Left ventricle myocardium superior (tissue), 1 donor: ENCODE measurements around the gene CREBBP. TPM values are rescaled to one million over a fixed set of nuclear protein-coding genes. Genes with fewer than 3 reads are reported as not detected.
A peak's percentile ranks its signal among the peaks of the same experiment; 100 is the strongest.

ENCODE experiments used
- ATAC-seq: fragments of 200-7000 bp; cut with Tn5 transposase; one replicate; pipeline ENCODE4 v1.9.1; 2020; ENCODE audit warnings: mild to moderate bottlenecking, moderate library complexity
- DNase-seq: peaks from one replicate; pipeline ENCODE4 v3.0.0-alpha.2; 2020
- intact Hi-C: fragments of 100-400 bp; cut with micrococcal nuclease; formaldehyde crosslinking; loops from one replicate; pipeline ENCODE4 v1.11.0; 2022
- total RNA-seq: library from RNA; stranded (reverse); fragmentation: NEBNext Ultra II Directional; extraction: Animal tissue kit (Norgen Biotek cat#: 25700); gene quantifications from one replicate; pipeline ENCODE4 v1.2.1, GENCODE V29; 2021
- donor health status: DM: no; HTN: yes; CAD: no; lungs with severe emphysema.

The CREBBP gene
- total RNA-seq, 1 donor from 2014 or later: 40.6 TPM

DNA sequence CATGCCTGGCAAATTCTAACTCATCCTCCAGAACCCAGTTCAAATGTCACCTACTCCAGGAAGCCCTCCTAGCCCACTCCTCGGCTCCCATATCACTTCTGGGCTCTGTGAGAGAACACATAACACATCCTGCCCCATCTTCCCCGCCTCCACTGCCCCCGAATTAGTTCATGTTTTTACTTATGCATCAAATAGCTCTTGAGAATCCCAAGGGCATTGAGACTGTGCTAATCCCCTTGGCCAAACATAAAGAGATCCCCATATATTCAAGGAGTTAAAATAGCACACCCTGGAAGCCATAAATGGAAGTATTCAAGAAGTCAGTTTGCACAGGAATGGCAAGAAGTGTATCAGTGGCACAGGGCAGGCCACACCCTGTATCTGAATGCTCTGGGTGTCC, 2.0 kb upstream of the CREBBP start:
- intact Hi-C loops: no loop called here
- ATAC-seq: no peak
- no peak for DNase-seq

DNA sequence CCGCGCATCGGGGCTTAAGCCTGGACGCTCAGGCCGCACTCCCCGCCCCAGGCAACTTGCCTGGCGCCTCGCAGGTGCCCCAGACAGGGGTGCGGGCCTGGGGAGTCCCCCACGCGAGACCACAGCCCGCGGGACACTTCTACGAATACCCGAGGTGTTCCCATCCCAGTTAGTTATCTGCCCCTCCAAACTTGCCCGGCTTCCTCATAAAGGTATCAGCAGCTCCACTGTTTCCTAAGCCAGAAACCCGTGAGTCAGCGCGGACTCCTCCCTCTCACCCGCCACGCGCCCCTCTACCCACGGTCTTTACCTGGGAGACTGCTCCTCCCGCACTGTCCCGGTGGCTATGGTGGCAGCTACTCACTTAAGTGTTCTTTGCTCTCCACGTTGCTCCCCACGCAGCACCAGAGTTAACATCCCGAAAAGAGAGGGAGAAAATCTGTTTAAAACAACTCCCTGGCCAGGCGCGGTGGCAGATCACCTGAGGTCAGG, 1.0 kb upstream of the CREBBP start:
- intact Hi-C loops: no loop called here
- no peak for ATAC-seq

DNA sequence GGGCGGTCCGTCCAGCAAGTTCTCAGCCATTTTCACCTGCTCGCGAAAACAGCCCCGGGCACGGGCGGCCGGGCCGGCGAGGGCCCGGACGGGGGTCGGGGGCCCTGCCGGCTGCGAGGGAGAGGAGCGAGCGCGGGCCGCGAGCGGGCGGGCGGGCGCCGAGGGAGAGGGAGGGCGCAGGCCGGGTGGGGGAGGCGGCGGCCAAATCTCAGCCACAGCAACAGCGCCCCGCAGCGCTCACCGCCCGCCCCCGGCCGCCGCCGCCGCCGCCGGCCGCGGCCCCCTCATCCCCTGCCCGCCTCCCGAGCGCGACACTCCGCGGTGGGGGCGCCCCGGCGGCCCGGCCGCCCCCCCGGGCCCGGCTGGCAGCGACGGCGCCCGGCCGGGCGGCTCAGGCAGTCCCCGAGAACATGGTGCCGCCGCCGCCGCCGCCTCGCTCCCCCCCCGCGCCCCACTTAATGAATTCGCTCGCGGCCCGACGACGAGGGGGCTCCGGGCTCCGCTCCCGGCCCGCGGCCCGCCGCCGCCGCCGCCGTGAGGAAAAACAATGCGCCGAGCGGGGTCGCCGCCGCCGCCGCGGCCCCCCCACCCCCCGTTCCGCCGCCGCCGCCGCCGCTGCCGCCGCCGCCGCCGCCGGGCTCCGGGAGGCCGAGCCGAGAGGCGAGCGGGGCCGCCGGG, 487 bp downstream of the CREBBP start:
- peak; percentile 79 for ATAC-seq
- intact Hi-C loops: loop anchor here (10.0 kb wide), 2 partner anchors 105 to 185 kb away; no protein-coding TSS in a partner anchor
- DNase-seq: peak; percentile 90

More for the DNA sequence above, 1.0 kb upstream of the CREBBP start:
- no peak for DNase-seq

DNA sequence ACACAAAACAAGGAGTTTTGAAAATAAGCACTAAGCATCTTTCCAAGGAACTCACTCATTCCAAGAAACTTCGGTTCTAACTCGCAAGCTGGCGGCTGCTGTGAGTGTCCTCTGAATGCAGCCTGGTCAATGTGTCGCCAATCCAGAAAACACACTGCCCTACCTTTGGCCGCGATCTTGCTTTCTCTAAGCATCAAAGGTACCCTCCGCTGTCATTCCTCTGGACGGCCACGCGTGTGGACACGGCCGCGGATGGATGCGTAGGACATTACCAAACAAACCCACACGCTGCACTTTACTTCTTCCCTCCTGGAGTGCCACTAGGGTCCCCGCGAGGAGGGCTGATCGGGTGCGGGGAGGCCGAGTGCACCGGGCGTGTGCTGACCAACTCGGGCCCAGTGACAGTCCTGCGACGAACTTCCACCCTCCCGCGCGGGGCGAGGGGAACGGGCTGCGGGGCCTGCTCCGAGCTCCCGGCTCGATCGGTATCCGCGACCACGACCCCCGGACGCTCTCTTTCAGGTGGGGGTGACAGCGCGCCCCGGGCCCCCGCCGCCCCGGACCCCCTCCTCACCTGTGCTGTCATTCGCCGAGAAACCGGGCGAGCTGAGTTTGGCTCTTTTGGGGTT, 1.1 kb downstream of the CREBBP start:
- ATAC-seq: peak; percentile 36
- DNase-seq: peak; percentile 57
- intact Hi-C loops: loop anchor here (10.0 kb wide), 2 partner anchors 105 to 185 kb away; no protein-coding TSS in a partner anchor

DNA sequence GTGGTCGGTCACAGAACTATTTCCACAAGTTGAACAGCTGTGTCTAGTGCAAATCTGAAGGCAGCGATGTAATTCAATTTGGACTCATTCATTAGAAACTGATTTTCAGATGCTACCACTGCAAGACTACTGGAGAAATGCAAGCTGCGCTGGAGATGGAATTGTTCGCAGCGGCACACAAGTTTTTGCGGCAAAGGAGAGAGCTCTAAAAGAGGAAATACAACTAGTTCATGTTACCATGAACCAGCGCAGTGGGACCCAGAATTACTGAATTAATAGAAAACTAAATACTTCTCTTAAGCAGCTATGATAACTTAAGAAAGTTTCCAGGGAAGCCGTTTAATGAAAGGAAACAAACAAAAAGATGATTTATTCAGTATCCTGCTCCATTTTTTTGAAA, 1.9 kb downstream of the CREBBP start:
- ATAC-seq (no peak), DNase-seq (no peak)
- intact Hi-C loops: loop anchor here (10.0 kb wide), 2 partner anchors 104 to 184 kb away; no protein-coding TSS in a partner anchor

DNA sequence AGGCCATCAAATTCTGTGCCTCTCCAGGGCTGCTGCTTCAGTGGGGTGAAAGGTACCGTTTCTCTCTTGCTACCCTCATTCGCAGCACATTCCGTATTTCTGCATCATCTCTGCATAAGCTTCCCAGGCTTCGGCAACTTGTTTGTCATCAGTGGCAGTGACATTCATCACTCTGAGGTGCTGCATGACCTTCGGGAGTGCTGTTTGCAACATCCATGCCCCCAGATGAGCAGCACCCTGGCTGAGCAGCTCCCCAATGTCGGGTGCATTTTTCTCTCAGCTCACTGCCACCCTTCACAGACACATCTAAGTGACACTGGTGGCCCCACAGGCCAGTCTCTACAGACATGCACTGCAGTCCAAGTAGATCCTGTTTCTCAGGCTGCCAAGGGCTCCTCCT, 3.8 kb downstream of the CREBBP start:
- DNase-seq (no peak), ATAC-seq (no peak)
- intact Hi-C loops: loop anchor here (10.0 kb wide), 2 partner anchors 102 to 182 kb away; no protein-coding TSS in a partner anchor

DNA sequence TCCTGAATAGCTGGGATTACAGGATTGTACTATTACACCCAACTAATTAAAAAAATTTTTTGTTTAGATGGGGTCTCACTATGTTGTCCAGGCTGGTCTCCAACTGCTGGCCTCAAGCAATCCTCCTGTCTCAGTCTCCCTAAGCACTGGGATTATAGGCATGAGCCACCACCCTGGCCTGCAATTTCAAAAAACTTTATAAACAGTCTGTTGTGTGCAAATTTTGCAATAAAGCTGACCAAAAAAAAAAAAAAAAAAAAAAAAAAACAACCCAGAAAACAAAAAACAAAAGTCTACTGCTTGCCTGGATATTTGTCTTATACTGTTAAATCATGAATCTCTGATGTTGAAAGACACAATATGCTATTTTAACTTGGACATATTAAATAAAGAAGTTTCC, 4.4 kb downstream of the CREBBP start:
- DNase-seq (no peak), ATAC-seq (no peak)
- intact Hi-C loops: loop anchor here (10.0 kb wide), 2 partner anchors 101 to 181 kb away; no protein-coding TSS in a partner anchor

DNA sequence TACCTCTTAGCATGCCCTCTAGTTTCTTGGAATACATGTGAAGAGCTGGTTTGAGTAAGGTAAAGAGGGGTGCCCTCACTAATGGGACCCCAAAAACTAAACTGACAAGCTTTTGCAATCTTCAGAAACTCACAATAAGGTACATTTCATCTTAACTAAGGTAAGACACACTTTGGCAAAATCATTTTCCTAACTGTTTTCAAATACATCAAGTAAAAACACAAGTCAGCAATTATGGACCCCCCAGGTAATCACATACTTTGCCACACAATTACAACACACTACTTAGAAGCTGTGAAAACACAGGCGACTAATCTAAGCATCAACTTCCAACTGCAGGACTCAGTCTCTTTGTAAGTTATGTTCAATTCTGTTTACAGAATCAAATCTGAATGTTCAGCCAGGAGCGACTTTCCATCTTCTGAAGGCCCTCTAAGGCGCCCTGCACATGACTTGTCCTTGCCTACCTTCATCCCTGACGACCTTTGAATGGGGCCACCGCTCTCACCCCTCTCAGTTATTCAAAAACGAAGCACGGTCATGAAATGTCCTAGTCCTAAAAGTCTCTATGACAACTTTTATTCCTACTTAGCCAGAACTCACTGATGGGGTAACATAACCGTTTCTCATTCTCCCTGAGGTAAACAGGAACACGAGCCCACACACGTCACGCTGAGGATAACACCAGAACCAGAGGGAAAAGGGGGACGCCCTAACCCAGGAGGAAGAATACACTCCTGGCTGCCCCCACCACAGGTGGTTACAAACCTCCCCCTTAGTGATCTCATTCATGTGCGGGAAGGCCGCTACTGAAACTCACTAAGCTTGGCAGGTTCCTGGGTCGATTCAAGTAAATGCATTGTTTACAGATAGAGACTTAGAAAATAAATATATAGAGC, 5.5 kb downstream of the CREBBP start:
- ATAC-seq (no peak), DNase-seq (no peak)
- intact Hi-C loops: loop anchor here (10.0 kb wide), 2 partner anchors 100 to 180 kb away; no protein-coding TSS in a partner anchor

DNA sequence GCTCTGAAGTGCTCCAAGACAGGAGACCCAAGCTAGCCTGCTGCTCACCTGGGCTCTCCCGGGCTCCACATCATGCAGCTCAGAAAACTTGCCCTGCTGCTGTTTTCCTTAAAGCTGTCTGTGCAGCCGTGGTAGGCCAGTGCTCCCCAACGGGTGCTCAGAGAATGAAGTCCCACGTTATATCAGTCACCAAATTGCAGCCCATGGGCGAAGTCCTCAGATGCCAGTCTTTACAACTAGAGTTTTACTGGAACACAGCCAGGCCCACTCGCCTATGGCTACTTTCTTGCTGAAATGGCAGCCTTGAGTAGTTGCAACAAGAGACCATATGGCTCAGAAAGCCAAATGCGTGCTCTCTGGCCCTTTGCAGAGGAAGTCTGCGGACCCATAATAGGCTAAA, 6.3 kb downstream of the CREBBP start:
- DNase-seq: no peak
- intact Hi-C loops: loop anchor here (10.0 kb wide), 2 partner anchors 99 to 179 kb away; no protein-coding TSS in a partner anchor
- ATAC-seq: no peak

DNA sequence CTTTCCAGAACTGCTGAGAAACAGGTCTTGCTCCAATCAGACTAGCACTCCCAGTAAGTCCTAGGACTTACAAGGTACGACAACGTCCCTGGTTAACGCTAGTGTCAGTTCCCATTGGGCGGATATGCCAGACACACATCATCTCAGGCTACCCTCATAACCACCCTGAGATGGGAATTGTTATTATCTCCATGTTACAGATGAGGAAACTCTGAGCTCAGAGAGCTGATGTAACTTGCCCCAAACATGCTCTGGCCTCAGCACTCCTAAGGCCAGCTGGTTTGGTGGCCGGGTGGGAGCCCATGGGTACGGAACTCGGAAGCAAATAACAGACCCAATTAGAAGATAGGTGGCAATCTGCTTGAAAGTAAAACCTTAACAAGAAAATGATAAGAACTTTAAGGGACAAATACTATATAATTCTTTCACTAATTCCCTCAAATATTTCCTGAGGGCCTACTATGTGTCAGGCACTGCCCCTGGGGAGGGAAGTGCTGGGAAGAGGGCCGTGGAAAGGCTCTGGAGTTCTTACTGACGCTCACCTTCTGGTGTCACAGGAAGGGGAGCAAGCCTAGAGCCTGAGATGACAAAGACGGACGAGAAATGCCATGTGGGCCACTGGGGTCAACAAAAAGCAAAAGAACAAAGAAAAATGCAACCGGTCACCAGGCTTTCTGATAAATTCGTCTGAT, 6.9 kb downstream of the CREBBP start:
- peak; percentile 29 for ATAC-seq
- intact Hi-C loops: loop anchor here (10.0 kb wide), 2 partner anchors 99 to 179 kb away; no protein-coding TSS in a partner anchor

DNA sequence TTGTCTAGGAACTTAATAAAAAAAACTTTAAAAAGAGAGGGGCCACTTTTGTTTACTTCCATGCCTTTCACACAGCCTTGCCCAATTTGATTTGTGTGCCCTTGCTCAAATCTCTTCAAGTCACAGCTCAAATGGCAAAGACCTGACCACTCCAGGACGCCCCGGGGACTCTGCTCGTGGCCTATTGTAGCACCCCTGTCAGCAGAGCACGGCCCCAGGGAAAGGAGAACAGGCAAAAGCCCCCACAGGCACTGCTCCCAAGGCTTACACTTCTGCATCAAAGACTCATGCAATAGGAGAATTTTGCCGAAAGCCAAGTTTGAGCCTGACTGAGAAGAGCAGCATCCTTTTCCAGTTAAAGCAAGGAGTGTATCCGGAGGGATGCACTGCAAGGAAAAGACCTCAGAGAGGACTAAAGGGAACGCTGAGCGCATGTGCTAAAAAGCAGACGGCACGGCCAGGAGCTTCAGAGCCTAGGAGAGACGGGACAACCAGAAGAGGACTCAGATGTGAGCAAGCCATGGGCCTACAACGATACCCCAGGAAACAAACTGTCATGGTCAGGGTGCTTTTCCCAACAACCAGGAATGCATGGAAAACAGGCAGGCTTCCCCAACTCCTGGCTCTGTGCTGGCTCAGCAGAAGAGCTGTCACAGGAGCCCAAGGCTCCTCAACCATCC, 8.2 kb downstream of the CREBBP start:
- DNase-seq (no peak), ATAC-seq (peak; percentile 13)
- intact Hi-C loops: loop anchor here (10.0 kb wide), 2 partner anchors 98 to 178 kb away; no protein-coding TSS in a partner anchor

More for the DNA sequence above, 6.9 kb downstream of the CREBBP start:
- DNase-seq: no peak

DNA sequence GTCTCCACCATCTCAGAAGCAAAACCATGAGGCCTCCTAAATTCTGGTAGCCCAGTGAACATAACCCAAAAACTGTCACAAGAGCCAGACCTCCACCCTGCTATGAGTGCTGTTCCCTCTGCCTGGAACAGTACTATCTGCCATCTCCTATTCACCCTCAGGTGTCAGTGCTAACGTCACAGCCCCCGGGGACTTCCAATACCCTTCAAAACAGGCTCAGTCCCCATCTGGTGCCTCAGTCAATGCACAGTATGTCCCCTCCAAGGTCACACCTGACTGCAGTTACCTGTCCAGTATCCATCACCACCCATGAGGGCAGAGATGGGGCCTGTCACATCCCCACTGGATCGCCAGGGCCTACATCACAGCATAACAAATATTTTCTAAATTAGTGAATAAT, 11.5 kb downstream of the CREBBP start:
- intact Hi-C loops: no loop called here
- ATAC-seq (no peak), DNase-seq (no peak)

DNA sequence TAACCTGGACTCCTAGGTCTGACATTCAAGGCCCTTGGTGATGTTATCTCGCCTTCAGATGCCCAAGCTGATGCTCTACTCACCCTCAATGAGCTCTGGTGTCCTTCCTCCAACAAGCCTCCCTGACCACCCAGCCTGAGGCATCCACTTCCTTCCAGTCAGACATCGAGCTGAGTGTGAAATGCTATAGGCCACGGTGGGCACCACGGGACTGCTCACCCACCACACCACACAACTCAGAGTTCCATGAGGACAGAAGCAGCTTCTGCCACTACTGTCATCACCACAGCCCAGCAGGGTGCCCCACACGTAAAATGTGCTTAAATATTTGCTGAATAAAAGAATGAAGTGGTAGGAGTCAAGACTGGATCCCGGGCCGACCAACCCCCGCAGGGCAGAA, 12.0 kb downstream of the CREBBP start:
- ATAC-seq: no peak
- intact Hi-C loops: no loop called here
- DNase-seq: no peak

DNA sequence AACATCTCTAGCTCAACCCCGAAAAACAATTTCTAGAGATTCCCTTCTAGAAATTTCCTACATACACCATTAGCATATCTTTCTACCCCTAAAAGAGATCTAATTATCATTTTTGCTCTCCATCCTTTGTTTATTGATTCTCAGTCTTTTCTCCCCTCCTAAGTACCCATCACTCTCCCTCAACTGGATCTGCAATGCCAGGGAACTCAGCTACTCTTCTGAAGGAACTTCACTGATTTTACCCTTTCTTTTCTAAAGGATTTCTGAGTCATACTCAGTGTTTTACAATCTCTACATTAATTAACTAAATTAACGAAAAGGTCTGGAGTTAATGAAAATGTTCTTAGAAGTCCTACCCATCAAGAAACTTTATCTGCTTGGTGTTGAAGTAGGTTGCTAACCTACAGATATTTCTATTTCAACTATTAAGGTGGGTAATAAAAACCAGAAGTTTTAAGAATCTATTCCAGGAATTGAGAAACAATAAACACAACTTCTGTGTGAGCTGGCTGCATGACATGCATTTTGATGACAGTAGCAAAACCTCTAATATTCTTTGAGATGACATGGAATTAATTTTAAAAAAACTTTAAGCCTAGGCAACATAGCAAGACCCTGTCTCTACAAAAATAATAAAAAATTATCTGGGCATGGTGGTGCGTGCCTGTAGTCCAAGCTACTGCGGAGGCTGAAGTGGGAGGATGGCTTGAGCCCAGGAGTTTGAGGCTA, 13.6 kb downstream of the CREBBP start:
- ATAC-seq: no peak
- no peak for DNase-seq
- intact Hi-C loops: no loop called here

DNA sequence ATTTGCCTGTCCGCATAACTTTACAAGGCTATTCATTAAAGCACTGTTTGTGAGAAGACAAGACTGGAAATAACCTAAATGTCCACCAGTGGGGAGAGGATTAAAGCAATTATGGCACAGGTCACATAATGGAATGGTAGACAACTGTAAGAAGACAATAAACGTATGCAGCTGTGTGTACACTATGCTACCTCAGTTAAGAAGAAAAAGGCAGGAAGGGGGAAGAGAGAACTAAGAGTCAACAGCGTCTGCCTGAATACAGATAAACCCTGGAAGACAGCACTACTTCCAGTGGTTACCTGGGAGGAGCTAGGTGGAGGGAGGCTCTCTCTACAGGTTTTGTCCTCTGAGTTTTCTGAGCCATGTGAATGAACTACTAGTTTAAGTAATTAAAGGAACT, 15.3 kb downstream of the CREBBP start:
- ATAC-seq: no peak
- DNase-seq: no peak
- intact Hi-C loops: no loop called here

DNA sequence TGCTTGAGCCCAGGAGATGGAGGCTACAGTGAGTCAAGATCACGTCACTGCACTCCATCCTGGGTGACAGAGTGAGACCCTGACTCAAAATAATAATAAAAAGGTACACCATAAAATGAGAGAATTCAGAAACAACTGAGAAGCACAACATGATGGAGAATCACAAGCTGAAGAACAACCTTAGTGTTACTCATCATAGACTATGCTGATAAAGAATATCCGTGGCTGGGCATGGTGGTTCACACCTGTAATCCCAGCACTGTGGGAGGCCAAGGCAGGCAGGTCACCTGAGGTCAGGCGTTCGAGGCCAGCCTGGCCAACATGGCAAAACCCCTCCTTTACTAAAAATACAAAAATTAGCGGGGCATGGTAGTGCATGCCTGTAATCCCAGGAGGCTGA, 16.0 kb downstream of the CREBBP start:
- DNase-seq: no peak
- ATAC-seq: no peak
- intact Hi-C loops: no loop called here

DNA sequence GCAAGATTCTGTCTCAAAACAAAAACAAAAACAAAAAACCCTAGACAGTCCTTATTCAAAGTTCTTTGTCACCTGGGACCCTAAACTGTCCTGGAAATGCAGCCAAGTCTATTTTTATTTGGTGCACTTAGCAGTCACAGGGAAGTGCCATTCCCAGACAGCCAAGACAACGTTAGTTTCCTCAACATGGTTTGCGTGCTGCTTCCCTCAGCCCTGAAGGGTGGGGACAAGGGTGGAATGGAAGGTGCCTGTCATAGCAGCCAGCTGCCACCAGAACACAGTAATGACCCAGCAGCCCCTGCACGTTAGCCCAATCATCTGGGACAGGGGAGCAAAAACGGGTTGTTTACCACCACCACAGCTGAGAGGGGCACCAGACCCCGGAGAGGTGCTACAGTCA, 16.9 kb downstream of the CREBBP start:
- no peak for DNase-seq
- intact Hi-C loops: no loop called here
- ATAC-seq: peak; percentile 70
